Neuronal stem cell (in vitro differentiated cells): ENCODE data around the gene DEGS2.

Experiments used
- DNase-seq: peaks from one replicate; pipeline ENCODE4 v3.0.0-alpha.2; 2013; ENCODE audit warnings: low spot score
- H2AFZ ChIP-seq: one replicate; pipeline ENCODE4 v1.6.1; 2013; ENCODE audit warnings: mild to moderate bottlenecking, low read length, inconsistent platforms
- H2AK5ac ChIP-seq: 2 replicates; pipeline ENCODE4 v1.6.1; 2013; ENCODE audit warnings: low read depth, mild to moderate bottlenecking, inconsistent platforms, low read length, moderate library complexity, mixed read lengths
- H2BK120ac ChIP-seq: 2 replicates; pipeline ENCODE4 v1.6.1; 2013; ENCODE audit warnings: low read depth, mild to moderate bottlenecking, inconsistent platforms, low read length, moderate library complexity, mixed read lengths
- H2BK12ac ChIP-seq: one replicate; pipeline ENCODE4 v1.6.1; 2013; ENCODE audit warnings: low read length, inconsistent platforms
- H2BK15ac ChIP-seq: 2 replicates; pipeline ENCODE4 v1.6.1; 2013; ENCODE audit warnings: mild to moderate bottlenecking, low read length, inconsistent platforms, mixed read lengths
- H2BK5ac ChIP-seq: one replicate; pipeline ENCODE4 v1.6.1; 2013; ENCODE audit warnings: inconsistent platforms, mild to moderate bottlenecking, low read length, moderate library complexity
- H3K14ac ChIP-seq: one replicate; pipeline ENCODE4 v1.6.1; 2013; ENCODE audit warnings: low read length, inconsistent platforms
- H3K18ac ChIP-seq: 2 replicates; pipeline ENCODE4 v1.6.1; 2013; ENCODE audit warnings: low read length, inconsistent platforms
- H3K23ac ChIP-seq: 2 replicates; pipeline ENCODE4 v1.6.1; 2013; ENCODE audit warnings: low read depth, mild to moderate bottlenecking, mixed read lengths, low read length, inconsistent platforms; ENCODE audit not compliant: poor library complexity
- H3K27ac ChIP-seq: replicated peaks from 3 replicates; pipeline ENCODE4 v1.5.1; 2013; ENCODE audit warnings: low read length, inconsistent platforms
- H3K27me3 ChIP-seq, 3 experiments: 2 replicates each; pipeline ENCODE4 v1.6.1; 2013; ENCODE audit warnings: low read length in 3 of 3, mild to moderate bottlenecking in 2 of 3, inconsistent platforms in 1 of 3, low read depth in 1 of 3, mixed read lengths in 1 of 3, moderate library complexity in 1 of 3; ENCODE audit not compliant: control insufficient read depth in 3 of 3, insufficient read depth in 3 of 3
- H3K36me3 ChIP-seq, 2 donors: replicated peaks in 1 of 2; 2 replicates each; pipeline ENCODE4 v1.6.1; 2013; ENCODE audit warnings: low read length in 2 of 2; ENCODE audit not compliant: control insufficient read depth in 2 of 2, insufficient read depth in 2 of 2
- H3K4ac ChIP-seq: 2 replicates; pipeline ENCODE4 v1.6.1; 2013; ENCODE audit warnings: inconsistent platforms, mild to moderate bottlenecking, low read length, moderate library complexity
- H3K4me1 ChIP-seq, 2 donors: 1 replicate in 1 of 2; 2 replicates in 1 of 2; pipeline ENCODE4 v1.6.1; 2013; ENCODE audit warnings: low read length in 2 of 2, low read depth in 1 of 2; ENCODE audit not compliant: control insufficient read depth in 2 of 2, insufficient read depth in 1 of 2
- H3K4me2 ChIP-seq: one replicate; pipeline ENCODE4 v1.6.1; 2013; ENCODE audit warnings: mild to moderate bottlenecking, low read length, inconsistent platforms; ENCODE audit not compliant: insufficient read depth, poor library complexity, severe bottlenecking
- H3K4me3 ChIP-seq, 2 donors: 2 replicates each; pipeline ENCODE4 v1.5.1; 2013; ENCODE audit warnings: low read length in 2 of 2, mild to moderate bottlenecking in 2 of 2, inconsistent platforms in 1 of 2, moderate library complexity in 1 of 2
- H3K79me1 ChIP-seq: one replicate; pipeline ENCODE4 v1.6.1; 2013; ENCODE audit warnings: low read depth, mild to moderate bottlenecking, inconsistent platforms, low read length, moderate library complexity
- H3K9ac ChIP-seq: one replicate; pipeline ENCODE4 v1.6.1; 2013; ENCODE audit warnings: mild to moderate bottlenecking, low read depth, low read length, inconsistent platforms; ENCODE audit not compliant: poor library complexity
- H3K9me3 ChIP-seq, 2 donors: replicated peaks in 1 of 2; 2 replicates each; pipeline versions ENCODE3 to v1.6.1; 2013; ENCODE audit warnings: low read length in 2 of 2, mild to moderate bottlenecking in 2 of 2, inconsistent platforms in 1 of 2, low read depth in 1 of 2, mixed read lengths in 1 of 2, moderate library complexity in 1 of 2; ENCODE audit not compliant: control insufficient read depth in 2 of 2, insufficient read depth in 1 of 2
- H4K8ac ChIP-seq: one replicate; pipeline ENCODE4 v1.6.1; 2013; ENCODE audit warnings: low read depth, mild to moderate bottlenecking, inconsistent platforms, low read length, moderate library complexity
- H4K91ac ChIP-seq: one replicate; pipeline ENCODE4 v1.6.1; 2013; ENCODE audit warnings: low read length, low read depth, mild to moderate bottlenecking, inconsistent platforms; ENCODE audit not compliant: poor library complexity
- WGBS, 2 donors: extraction: QIAGEN DNeasy Blood & Tissue Kit; methylation state at CpG; one replicate each; pipeline ENCODE4 v1.1.7; 2013; ENCODE audit warnings: missing lambda C conversion rate in 2 of 2, mixed read lengths in 1 of 2; ENCODE audit not compliant: insufficient read length in 2 of 2, insufficient replicate concordance in 1 of 2; ENCODE audit errors: extremely low coverage in 2 of 2; 5-methylcytosine and 5-hydroxymethylcytosine counted together

The DEGS2 gene

DNA sequence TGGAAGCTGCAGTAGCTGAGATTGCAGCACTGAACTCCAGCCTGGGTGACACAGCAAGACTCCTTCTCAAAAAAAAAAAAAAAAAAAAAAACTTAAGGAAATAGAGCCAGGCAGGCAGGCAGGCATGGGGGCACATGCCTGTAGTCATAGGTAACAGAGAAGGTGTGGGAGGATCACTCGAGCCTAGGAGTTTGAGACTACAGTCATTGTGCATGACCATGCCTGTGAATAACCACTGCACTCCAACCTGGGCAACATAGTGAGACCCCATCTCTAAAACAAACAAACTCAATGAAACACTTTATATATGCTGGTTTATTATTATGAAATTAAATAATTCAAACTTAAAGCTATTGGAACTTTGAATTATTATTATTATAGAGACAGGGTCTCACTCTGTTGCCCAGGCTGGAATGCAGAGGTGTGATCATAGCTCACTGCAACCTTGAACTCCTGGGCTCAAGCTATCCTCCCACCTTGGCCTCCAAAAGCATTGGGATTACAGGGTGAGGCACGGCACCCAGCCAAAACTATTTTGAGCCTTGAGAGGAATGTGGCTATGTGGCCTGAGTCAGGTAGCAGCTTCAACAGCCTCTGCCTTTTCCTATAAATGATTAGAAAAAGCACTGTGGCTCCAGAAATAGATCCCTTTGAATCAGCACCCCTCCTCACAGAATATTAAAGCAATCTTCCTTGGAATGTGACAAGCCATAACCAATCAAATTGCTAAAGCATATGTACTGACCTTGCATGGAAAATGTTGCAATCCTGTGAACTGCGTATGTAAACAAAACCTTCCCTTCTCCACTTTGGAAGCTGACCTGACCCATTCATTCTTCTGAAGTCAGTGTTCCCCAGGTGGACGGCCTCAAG, 44.8 kb upstream of the DEGS2 start:
- Histone ChIP-seq H3K27me3 (no peaks in the 10 kb centered on the region), H2BK120ac (no peak overlapping the region), H3K36me3 (peaks cover 9% of the 10 kb centered on the region in 2 donors), H3K4me3 (no peak overlapping the region), H3K9me3 (no peaks in the 10 kb centered on the region), H2BK5ac (no peak overlapping the region), H2AFZ (no peak overlapping the region), H3K79me1 (no peaks in the 10 kb centered on the region), H3K4ac (no peak overlapping the region), H3K27ac (no peak overlapping the region), H3K4me1 (peaks cover 0 to 2% of the 10 kb centered on the region in 2 donors), H3K18ac (no peak overlapping the region), H2AK5ac (no peak overlapping the region), H2BK15ac (no peak overlapping the region), H4K91ac (no peak overlapping the region), H3K9ac (no peak overlapping the region), H4K8ac (no peak overlapping the region), H2BK12ac (no peak overlapping the region), H3K14ac (no peak overlapping the region), H3K4me2 (no peak overlapping the region), H3K23ac (no peak overlapping the region)
- no CpG with 5 or more reads among the region's 4 CpGs for WGBS, 2 donors
- no peak for DNase-seq

GRCh38 chr14:100203146-100203545, 43.7 kb upstream of the DEGS2 start:
- Histone ChIP-seq H3K4me2 (no peak overlapping the region), H2BK12ac (no peak overlapping the region), H3K14ac (no peak overlapping the region), H3K79me1 (no peaks in the 10 kb centered on the region), H2AK5ac (no peak overlapping the region), H2BK15ac (no peak overlapping the region), H3K23ac (no peak overlapping the region), H3K27ac (no peak overlapping the region), H4K91ac (no peak overlapping the region), H3K18ac (no peak overlapping the region), H2AFZ (no peak overlapping the region), H3K9me3 (no peaks in the 10 kb centered on the region), H2BK5ac (no peak overlapping the region), H3K4ac (no peak overlapping the region), H3K27me3 (no peaks in the 10 kb centered on the region), H3K36me3 (peaks cover 9% of the 10 kb centered on the region in 2 donors), H4K8ac (no peak overlapping the region), H3K4me3 (no peak overlapping the region), H3K9ac (no peak overlapping the region), H3K4me1 (peaks cover 0 to 2% of the 10 kb centered on the region in 2 donors), H2BK120ac (no peak overlapping the region)
- DNase-seq, result no peak
- WGBS, 2 donors, result no CpG with 5 or more reads among the region's 4 CpGs

GRCh38 chr14:100202712-100203111, 43.3 kb upstream of the DEGS2 start:
- WGBS, 2 donors, result no CpG with 5 or more reads among the region's 4 CpGs

DNA sequence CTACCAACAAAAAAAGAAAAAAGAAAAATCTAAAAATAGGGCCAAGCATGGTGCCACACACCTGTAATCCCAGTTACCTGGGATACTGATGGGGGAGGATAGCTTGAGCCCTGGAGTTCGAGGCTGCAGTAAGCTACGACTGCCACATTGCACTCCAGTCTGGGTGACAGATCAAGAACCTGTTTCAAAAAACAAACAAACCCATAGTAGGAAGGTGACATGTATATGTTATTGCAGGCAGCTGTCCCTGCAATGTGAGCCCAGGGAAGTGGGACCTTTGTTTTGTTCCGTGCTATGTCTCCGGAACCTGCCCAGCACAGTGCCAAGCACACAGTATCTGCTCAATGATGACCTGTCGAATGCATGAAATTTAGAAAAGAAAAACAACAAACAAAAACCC, 42.3 kb upstream of the DEGS2 start:
- no peak overlapping the region for H2BK15ac ChIP-seq
- H3K79me1 ChIP-seq, result no peaks in the 10 kb centered on the region
- no peaks in the 10 kb centered on the region for H3K9me3 ChIP-seq
- H3K27ac ChIP-seq, result no peak overlapping the region
- no peaks in the 10 kb centered on the region for H3K27me3 ChIP-seq
- no peak overlapping the region for H2BK120ac ChIP-seq
- DNase-seq, result no peak
- no peak overlapping the region for H2BK12ac ChIP-seq
- H3K23ac ChIP-seq, result no peak overlapping the region
- no peak overlapping the region for H3K4me3 ChIP-seq
- WGBS, 2 donors, result no CpG with 5 or more reads among the region's 5 CpGs
- H3K4me2 ChIP-seq, result no peak overlapping the region
- H4K91ac ChIP-seq, result no peak overlapping the region
- H3K36me3 ChIP-seq, result peaks cover 3 to 6% of the 10 kb centered on the region in 2 donors
- no peak overlapping the region for H3K9ac ChIP-seq
- H2BK5ac ChIP-seq, result no peak overlapping the region
- no peak overlapping the region for H3K18ac ChIP-seq
- no peak overlapping the region for H4K8ac ChIP-seq
- no peak overlapping the region for H3K4ac ChIP-seq
- H3K14ac ChIP-seq, result no peak overlapping the region
- peaks cover 0 to 2% of the 10 kb centered on the region in 2 donors for H3K4me1 ChIP-seq
- no peak overlapping the region for H2AK5ac ChIP-seq
- H2AFZ ChIP-seq, result no peak overlapping the region

More at GRCh38 chr14:100202712-100203111, 43.3 kb upstream of the DEGS2 start:
- Histone ChIP-seq H2BK5ac (no peak overlapping the region), H2AK5ac (no peak overlapping the region), H2AFZ (no peak overlapping the region), H2BK12ac (no peak overlapping the region), H2BK15ac (no peak overlapping the region), H3K79me1 (no peaks in the 10 kb centered on the region), H3K4me3 (no peak overlapping the region), H3K9me3 (no peaks in the 10 kb centered on the region), H3K36me3 (peaks cover 9% of the 10 kb centered on the region in 2 donors), H3K14ac (no peak overlapping the region), H3K4ac (no peak overlapping the region), H2BK120ac (no peak overlapping the region), H3K27me3 (no peaks in the 10 kb centered on the region), H3K4me1 (peaks cover 0 to 2% of the 10 kb centered on the region in 2 donors), H4K8ac (no peak overlapping the region), H3K27ac (no peak overlapping the region), H3K18ac (no peak overlapping the region), H3K4me2 (no peak overlapping the region), H3K9ac (no peak overlapping the region), H3K23ac (no peak overlapping the region), H4K91ac (no peak overlapping the region)
- no peak for DNase-seq
